GM12878 (cell line): Measurements from ENCODE around the gene WRAP73. TPM values are rescaled to one million over a fixed set of nuclear protein-coding genes. Genes with fewer than 3 reads are reported as not detected.

Source experiments
- ATAC-seq: fragments of 200-7000 bp; cut with Tn5 transposase; 3 replicates; pipeline ENCODE4 v1.9.1; 2020; ENCODE audit warnings: mild to moderate bottlenecking, moderate library complexity
- BruUV-seq: library from RNA; stranded (reverse); fragments of 400-500 nt; replicated peaks from 2 replicates; lab custom pipeline; 2021; lab: Mats Ljungman, UMichigan
- CTCF ChIA-PET: fragments of 300-600 bp; sonication (Branson Sonifier 250); formaldehyde crosslinking; extraction: SDS; loops from one replicate; lab custom pipeline; 2021; ENCODE audit warnings: inconsistent platforms; lab: Yijun Ruan, JAX
- POLR2A ChIA-PET: fragments of 350-600 bp; formaldehyde crosslinking; extraction: SDS; loops from one replicate; lab custom pipeline; 2021; ENCODE audit warnings: inconsistent platforms; lab: Charles Lee
- RAD21 ChIA-PET: fragments of 300-600 bp; sonication (Branson Sonifier 250); formaldehyde crosslinking; loops from one replicate; lab custom pipeline; 2023; ENCODE audit warnings: antibody characterized with exemption; ENCODE audit not compliant: unreplicated experiment; lab: Charles Lee
- SMC1A ChIA-PET: fragments of 300-600 bp; sonication (Branson Sonifier 250); formaldehyde crosslinking; loops from one replicate; lab custom pipeline; 2023; ENCODE audit not compliant: unreplicated experiment, uncharacterized antibody; lab: Charles Lee
- DNase-seq: peaks from one replicate; pipeline ENCODE4 v3.0.0-alpha.2; 2011; ENCODE audit warnings: low read depth, low spot score
- FAIRE-seq: peaks from 3 replicates; lab custom pipeline; 2011; peaks lifted over from hg19 to GRCh38; lab: Jason Lieb, UNC
- H2AFZ ChIP-seq: 2 replicates; pipeline ENCODE4 v1.6.0; 2011; ENCODE audit warnings: low read depth, low read length, control low read depth; ENCODE audit not compliant: control insufficient read depth
- H3K27ac ChIP-seq: 2 replicates; pipeline ENCODE4 v1.5.1; 2011; ENCODE audit warnings: control low read depth; ENCODE audit not compliant: control insufficient read depth, insufficient read depth
- H3K27me3 ChIP-seq, 2 experiments: replicated peaks in 1 of 2; 2 replicates each; pipeline versions ENCODE4 v1.6.0 to v1.6.1; 2011; ENCODE audit warnings: low read length in 1 of 2; ENCODE audit not compliant: control insufficient read depth in 2 of 2, insufficient read depth in 2 of 2
- H3K36me3 ChIP-seq, 2 experiments: 2 replicates each; pipeline ENCODE4 v1.5.1; 2011; ENCODE audit warnings: low read length in 1 of 2; ENCODE audit not compliant: control insufficient read depth in 2 of 2, insufficient read depth in 2 of 2
- H3K4me1 ChIP-seq: 2 replicates; pipeline ENCODE4 v1.6.1; 2011; ENCODE audit warnings: mild to moderate bottlenecking, low read length, moderate library complexity, mixed read lengths; ENCODE audit not compliant: control insufficient read depth, insufficient read depth
- H3K4me2 ChIP-seq: 2 replicates; pipeline ENCODE4 v1.6.0; 2011; ENCODE audit warnings: control low read depth; ENCODE audit not compliant: control insufficient read depth, insufficient read depth
- H3K4me3 ChIP-seq: fragments of 200-600 bp; sonication (generic); 2 replicates; pipeline ENCODE4 v1.5.1; 2016
- H3K79me2 ChIP-seq: 2 replicates; pipeline ENCODE4 v1.6.0; 2011; ENCODE audit warnings: low read length; ENCODE audit not compliant: control insufficient read depth, insufficient read depth
- H3K9ac ChIP-seq: 2 replicates; pipeline ENCODE4 v1.8.0; 2011; ENCODE audit warnings: low read length, control low read depth, mixed read lengths; ENCODE audit not compliant: control insufficient read depth, insufficient read depth
- H3K9me3 ChIP-seq: replicated peaks from 3 replicates; pipeline ENCODE4 v1.5.1; 2011; ENCODE audit warnings: mild to moderate bottlenecking, low read length; ENCODE audit not compliant: control insufficient read depth, insufficient read depth
- H4K20me1 ChIP-seq: 2 replicates; pipeline ENCODE4 v1.6.0; 2011; ENCODE audit not compliant: control insufficient read depth, insufficient read depth
- BCL3 ChIP-seq: IDR thresholded peaks from 2 replicates; pipeline ENCODE4 v1.6.1; 2011; ENCODE audit warnings: borderline replicate concordance, low read depth, mild to moderate bottlenecking, moderate library complexity, low read length; ENCODE audit not compliant: insufficient read depth, poor library complexity, severe bottlenecking
- BMI1 ChIP-seq: fragments of 450-650 bp; IDR thresholded peaks from 2 replicates; pipeline ENCODE4 v1.6.1; 2016; ENCODE audit warnings: mild to moderate bottlenecking, moderate library complexity, borderline replicate concordance
- CEBPB ChIP-seq, 2 experiments: fragments of 150-350 bp in 1 of 2; IDR thresholded peaks; 2 replicates each; pipeline ENCODE4 v1.6.1; 2012 to 2014; ENCODE audit warnings: low read depth in 2 of 2, low read length in 2 of 2, borderline replicate concordance in 1 of 2, inconsistent platforms in 1 of 2
- CREM ChIP-seq: IDR thresholded peaks from 2 replicates; pipeline ENCODE4 v1.6.1; 2014; ENCODE audit warnings: antibody characterized with exemption, low read depth
- ETV6 ChIP-seq, 2 experiments: fragments of 450-650 bp in 1 of 2; IDR thresholded peaks in 1 of 2; conservative IDR thresholded peaks in 1 of 2; 2 replicates each; pipeline ENCODE4 v1.6.1; 2014; ENCODE audit warnings: antibody characterized with exemption in 1 of 2, borderline replicate concordance in 1 of 2, low read depth in 1 of 2, mild to moderate bottlenecking in 1 of 2, moderate library complexity in 1 of 2
- IKZF2 ChIP-seq, 2 experiments: fragments of 450-650 bp; IDR thresholded peaks; 2 replicates each; pipeline ENCODE4 v1.6.1; 2017; ENCODE audit warnings: mild to moderate bottlenecking in 2 of 2, moderate library complexity in 2 of 2
- PAX5 ChIP-seq: IDR thresholded peaks from 2 replicates; pipeline ENCODE4 v1.6.1; 2011; ENCODE audit warnings: low read depth, low read length, borderline replicate concordance
- PBX3 ChIP-seq: IDR thresholded peaks from 2 replicates; pipeline ENCODE4 v1.6.1; 2011; ENCODE audit warnings: mild to moderate bottlenecking, low read depth, low read length, moderate library complexity; ENCODE audit not compliant: insufficient replicate concordance
- SIN3A ChIP-seq: IDR thresholded peaks from 2 replicates; pipeline ENCODE4 v1.6.1; 2012; ENCODE audit warnings: low read depth, low read length, improper control_type of control experiment
- SREBF2 ChIP-seq: IDR thresholded peaks from 2 replicates; pipeline ENCODE4 v1.6.1; 2012; ENCODE audit warnings: mild to moderate bottlenecking, low read length
- ZNF217 ChIP-seq: fragments of 450-650 bp; IDR thresholded peaks from 2 replicates; pipeline ENCODE4 v1.6.1; 2017; ENCODE audit warnings: antibody characterized with exemption, mild to moderate bottlenecking
- ZNF274 ChIP-seq: IDR thresholded peaks from one replicate; pipeline ENCODE4 v1.8.0; 2011; ENCODE audit not compliant: insufficient read length, insufficient read depth
- ZSCAN29 ChIP-seq: fragments of 450-650 bp; IDR thresholded peaks from 2 replicates; pipeline ENCODE4 v1.6.1; 2017; ENCODE audit warnings: mild to moderate bottlenecking, moderate library complexity
- WGBS: methylation state at CpG from one replicate; pipeline ENCODE4 v1.1.6; 2016; ENCODE audit warnings: low lambda C conversion rate; ENCODE audit not compliant: insufficient replicate concordance, insufficient coverage; ENCODE audit errors: missing lambda C conversion rate; 5-methylcytosine and 5-hydroxymethylcytosine counted together
- in situ Hi-C: fragments of 300-500 bp; cut with MboI; formaldehyde crosslinking; loops from 9 replicates; pipeline ENCODE4 v1.14.3; 2018; ENCODE audit warnings: mixed read lengths
- intact Hi-C: fragments of 100-400 bp; cut with micrococcal nuclease; formaldehyde crosslinking; loops from one replicate; pipeline ENCODE4 v1.14.2; 2022; ENCODE audit not compliant: unreplicated experiment
- polyA plus RNA-seq, 11 experiments: library from polyadenylated mRNA; depleted of rRNA in 4 of 11; unstranded in 6 of 11; stranded (reverse) in 5 of 11; fragments of >200 nt; fragmentation: Nextera tagmentation in 4 of 11; fragmentation: Illumina TruSeq in 1 of 11; extraction: Ambion mirVana in 4 of 11; extraction: Trizol in 1 of 11; gene quantifications; 1 replicate in 1 of 11; 2 replicates in 10 of 11; pipeline versions ENCODE4 v1.2.1 to v1.2.3, GENCODE V29; 2011 to 2016; ENCODE audit warnings: inconsistent platforms in 2 of 11, missing spikeins in 2 of 11, low read depth in 1 of 11
- total RNA-seq, 4 experiments: library from RNA; depleted of rRNA in 3 of 4; stranded (reverse); fragments of >200 nt in 3 of 4; fragmentation: Illumina TruSeq in 1 of 4; extraction: Trizol in 1 of 4; gene quantifications; 2 replicates each; pipeline versions ENCODE4 v1.2.1 to v1.2.3, GENCODE V29; 2013 to 2021
- TF ChIP-seq, protein P1 (sequence below): fragments of 450-650 bp; IDR thresholded peaks from 2 replicates; pipeline ENCODE4 v1.6.1; 2014; ENCODE audit warnings: mild to moderate bottlenecking
- TF ChIP-seq, protein P2 (sequence below): IDR thresholded peaks from 2 replicates; pipeline ENCODE4 v1.6.1; 2011; ENCODE audit warnings: low read depth, mild to moderate bottlenecking, low read length, moderate library complexity, borderline replicate concordance; ENCODE audit errors: extremely low read depth
- TF ChIP-seq, protein P3 (sequence below): fragments of 450-650 bp; IDR thresholded peaks from 2 replicates; pipeline ENCODE4 v1.6.1; 2018; ENCODE audit warnings: mild to moderate bottlenecking, low read depth, moderate library complexity; ENCODE audit not compliant: partially characterized antibody

The WRAP73 gene
- total and polyA plus RNA-seq, 10 of the 15 experiments (the other 5 are each of a cell fraction or from before 2014, with no cell fraction given), result 3.2 to 65.8 (median 48.0) TPM

GRCh38 chr1:3590951-3591865 is 58.7 kb downstream of the WRAP73 start:
- no peak overlapping the region for H3K4me2 ChIP-seq
- ATAC-seq (no peak), DNase-seq (no peak), FAIRE-seq (no peak)
- intact Hi-C loops, result no loop called here
- no TSS peak for BruUV-seq
- no peaks in the 10 kb centered on the region for H3K4me1 ChIP-seq
- H3K36me3 ChIP-seq, result no peaks in the 10 kb centered on the region
- no peaks in the 10 kb centered on the region; the same call in 2 of the 3 replicates for H3K9me3 ChIP-seq
- no peaks in the 10 kb centered on the region for H4K20me1 ChIP-seq
- no peak overlapping the region for H3K27ac ChIP-seq
- ChIA-PET RAD21 (no interaction called here), CTCF (no interaction called here), POLR2A (no interaction called here), SMC1A (no interaction called here)
- H3K4me3 ChIP-seq, result no peak overlapping the region
- WGBS, result 60% methylated on average over 27 of the region's 33 CpGs
- in situ Hi-C loops, result no loop called here
- H2AFZ ChIP-seq, result no peak overlapping the region
- peaks cover 0 to 1% of the 10 kb centered on the region in 2 experiments; a peak in 2 of 4 replicates for H3K27me3 ChIP-seq
- no peaks in the 10 kb centered on the region for H3K79me2 ChIP-seq
- no peak overlapping the region for H3K9ac ChIP-seq
- no peak for TF ChIP-seq BCL3
- TF ChIP-seq PBX3, result no peak
- TF ChIP-seq, protein P1, sequence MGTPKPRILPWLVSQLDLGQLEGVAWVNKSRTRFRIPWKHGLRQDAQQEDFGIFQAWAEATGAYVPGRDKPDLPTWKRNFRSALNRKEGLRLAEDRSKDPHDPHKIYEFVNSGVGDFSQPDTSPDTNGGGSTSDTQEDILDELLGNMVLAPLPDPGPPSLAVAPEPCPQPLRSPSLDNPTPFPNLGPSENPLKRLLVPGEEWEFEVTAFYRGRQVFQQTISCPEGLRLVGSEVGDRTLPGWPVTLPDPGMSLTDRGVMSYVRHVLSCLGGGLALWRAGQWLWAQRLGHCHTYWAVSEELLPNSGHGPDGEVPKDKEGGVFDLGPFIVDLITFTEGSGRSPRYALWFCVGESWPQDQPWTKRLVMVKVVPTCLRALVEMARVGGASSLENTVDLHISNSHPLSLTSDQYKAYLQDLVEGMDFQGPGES, result no peak
- TF ChIP-seq ZSCAN29, result no peak
- TF ChIP-seq ETV6 (conservative IDR thresholded peaks at IDR 0.05 in 1 of 2, IDR thresholded peaks at IDR 0.05 in 1 of 2; ENCODE audit: borderline replicate concordance in 1 of 2, low read depth in 1 of 2), result no peak
- no peak for TF ChIP-seq SREBF2
- no peak for TF ChIP-seq SIN3A
- TF ChIP-seq IKZF2 (IDR thresholded peaks at IDR 0.05), result no peak
- no peak for TF ChIP-seq PAX5
- no peak for TF ChIP-seq CREM
- no peak for TF ChIP-seq ZNF217
- no peak for TF ChIP-seq BMI1
- TF ChIP-seq CEBPB (IDR thresholded peaks at IDR 0.05; ENCODE audit: borderline replicate concordance in 1 of 2, low read depth in 2 of 2, low read length in 2 of 2), result no peak
- TF ChIP-seq, protein P2, sequence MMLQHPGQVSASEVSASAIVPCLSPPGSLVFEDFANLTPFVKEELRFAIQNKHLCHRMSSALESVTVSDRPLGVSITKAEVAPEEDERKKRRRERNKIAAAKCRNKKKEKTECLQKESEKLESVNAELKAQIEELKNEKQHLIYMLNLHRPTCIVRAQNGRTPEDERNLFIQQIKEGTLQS, result no peak
- TF ChIP-seq, protein P3, sequence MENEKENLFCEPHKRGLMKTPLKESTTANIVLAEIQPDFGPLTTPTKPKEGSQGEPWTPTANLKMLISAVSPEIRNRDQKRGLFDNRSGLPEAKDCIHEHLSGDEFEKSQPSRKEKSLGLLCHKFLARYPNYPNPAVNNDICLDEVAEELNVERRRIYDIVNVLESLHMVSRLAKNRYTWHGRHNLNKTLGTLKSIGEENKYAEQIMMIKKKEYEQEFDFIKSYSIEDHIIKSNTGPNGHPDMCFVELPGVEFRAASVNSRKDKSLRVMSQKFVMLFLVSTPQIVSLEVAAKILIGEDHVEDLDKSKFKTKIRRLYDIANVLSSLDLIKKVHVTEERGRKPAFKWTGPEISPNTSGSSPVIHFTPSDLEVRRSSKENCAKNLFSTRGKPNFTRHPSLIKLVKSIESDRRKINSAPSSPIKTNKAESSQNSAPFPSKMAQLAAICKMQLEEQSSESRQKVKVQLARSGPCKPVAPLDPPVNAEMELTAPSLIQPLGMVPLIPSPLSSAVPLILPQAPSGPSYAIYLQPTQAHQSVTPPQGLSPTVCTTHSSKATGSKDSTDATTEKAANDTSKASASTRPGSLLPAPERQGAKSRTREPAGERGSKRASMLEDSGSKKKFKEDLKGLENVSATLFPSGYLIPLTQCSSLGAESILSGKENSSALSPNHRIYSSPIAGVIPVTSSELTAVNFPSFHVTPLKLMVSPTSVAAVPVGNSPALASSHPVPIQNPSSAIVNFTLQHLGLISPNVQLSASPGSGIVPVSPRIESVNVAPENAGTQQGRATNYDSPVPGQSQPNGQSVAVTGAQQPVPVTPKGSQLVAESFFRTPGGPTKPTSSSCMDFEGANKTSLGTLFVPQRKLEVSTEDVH, result no peak
- TF ChIP-seq ZNF274, result no peak
